Measurements from ENCODE around the gene GCFC2. TPM values are rescaled to one million over a fixed set of nuclear protein-coding genes. Genes with fewer than 3 reads are reported as not detected.

Gene GCFC2
- total RNA-seq, 2 experiments from 2014 or later = 15.7 to 17.1 TPM

GRCh38 chr2:75751360-75751759, 40.6 kb upstream of the GCFC2 start:
- H3K4me1 Mint-ChIP-seq (ENCODE audit: low read depth) = no peaks in the 10 kb centered on the region
- ChIA-PET CTCF (no interaction called here), POLR2A (no interaction called here)
- TF ChIP-seq, protein P1, sequence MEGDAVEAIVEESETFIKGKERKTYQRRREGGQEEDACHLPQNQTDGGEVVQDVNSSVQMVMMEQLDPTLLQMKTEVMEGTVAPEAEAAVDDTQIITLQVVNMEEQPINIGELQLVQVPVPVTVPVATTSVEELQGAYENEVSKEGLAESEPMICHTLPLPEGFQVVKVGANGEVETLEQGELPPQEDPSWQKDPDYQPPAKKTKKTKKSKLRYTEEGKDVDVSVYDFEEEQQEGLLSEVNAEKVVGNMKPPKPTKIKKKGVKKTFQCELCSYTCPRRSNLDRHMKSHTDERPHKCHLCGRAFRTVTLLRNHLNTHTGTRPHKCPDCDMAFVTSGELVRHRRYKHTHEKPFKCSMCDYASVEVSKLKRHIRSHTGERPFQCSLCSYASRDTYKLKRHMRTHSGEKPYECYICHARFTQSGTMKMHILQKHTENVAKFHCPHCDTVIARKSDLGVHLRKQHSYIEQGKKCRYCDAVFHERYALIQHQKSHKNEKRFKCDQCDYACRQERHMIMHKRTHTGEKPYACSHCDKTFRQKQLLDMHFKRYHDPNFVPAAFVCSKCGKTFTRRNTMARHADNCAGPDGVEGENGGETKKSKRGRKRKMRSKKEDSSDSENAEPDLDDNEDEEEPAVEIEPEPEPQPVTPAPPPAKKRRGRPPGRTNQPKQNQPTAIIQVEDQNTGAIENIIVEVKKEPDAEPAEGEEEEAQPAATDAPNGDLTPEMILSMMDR (IDR thresholded peaks at IDR 0.05) = no peak
- H3K4me3 ChIP-seq (ENCODE audit: low read length) = no peak overlapping the region
- no peaks in the 10 kb centered on the region for H3K4me1 ChIP-seq (ENCODE audit: insufficient read depth, low read length)
- H3K27ac ChIP-seq (ENCODE audit: low read depth in 1 of 2, low read length in 2 of 2) = no peak overlapping the region
- H3K36me3 Mint-ChIP-seq (ENCODE audit: low read depth) = no peaks in the 10 kb centered on the region
- no peaks in the 10 kb centered on the region for H3K36me3 ChIP-seq (ENCODE audit: insufficient read depth, low read length)
- no peak overlapping the region for H3K27ac Mint-ChIP-seq
- no peak overlapping the region for H3K4me3 Mint-ChIP-seq
- peaks cover 23% of the 10 kb centered on the region for H3K27me3 Mint-ChIP-seq
- intact Hi-C loops (cut with DNase I, micrococcal nuclease) = no loop called here
- ATAC-seq (ENCODE audit: poor library complexity) = no peak
- no peaks in the 10 kb centered on the region for H3K9me3 ChIP-seq (ENCODE audit: control insufficient read depth in 1 of 2, insufficient read depth in 1 of 2, low read length in 2 of 2)
- H3K9me3 Mint-ChIP-seq = no peaks in the 10 kb centered on the region
- no peak for DNase-seq
- no peaks in the 10 kb centered on the region for H3K27me3 ChIP-seq (ENCODE audit: control insufficient read depth in 1 of 2, insufficient read depth in 2 of 2, low read length in 2 of 2)

- no peak for DNase-seq
- CTCF ChIA-PET = no interaction called here
- intact Hi-C loops (cut with DNase I, micrococcal nuclease) = no loop called here
- ATAC-seq (ENCODE audit: poor library complexity) = no peak
- Histone ChIP-seq H3K4me3 (ENCODE audit: low read length) (no peak overlapping the region), H3K27ac (ENCODE audit: low read depth in 1 of 2, low read length in 2 of 2) (no peak overlapping the region), H3K27me3 (ENCODE audit: control insufficient read depth in 1 of 2, insufficient read depth in 2 of 2, low read length in 2 of 2) (peaks cover 0 to 11% of the 10 kb centered on the region in 2 experiments), H3K4me1 (ENCODE audit: insufficient read depth, low read length) (no peaks in the 10 kb centered on the region), H3K9me3 (ENCODE audit: control insufficient read depth in 1 of 2, insufficient read depth in 1 of 2, low read length in 2 of 2) (peaks cover 0 to 18% of the 10 kb centered on the region in 2 experiments), H3K36me3 (ENCODE audit: insufficient read depth, low read length) (no peaks in the 10 kb centered on the region)
- peaks cover 35% of the 10 kb centered on the region for H3K27me3 Mint-ChIP-seq
- TF ChIP-seq, protein P1 (IDR thresholded peaks at IDR 0.05) = no peak
- peaks cover 7% of the 10 kb centered on the region for H3K9me3 Mint-ChIP-seq
- no peaks in the 10 kb centered on the region for H3K36me3 Mint-ChIP-seq (ENCODE audit: low read depth)
- no peaks in the 10 kb centered on the region for H3K4me1 Mint-ChIP-seq (ENCODE audit: low read depth)
- no peak overlapping the region for H3K27ac Mint-ChIP-seq
- H3K4me3 Mint-ChIP-seq = no peak overlapping the region
- POLR2A ChIA-PET = no interaction called here
These were observed 27.2 kb upstream of the GCFC2 start for GRCh38 chr2:75737961-75738360.

DNA sequence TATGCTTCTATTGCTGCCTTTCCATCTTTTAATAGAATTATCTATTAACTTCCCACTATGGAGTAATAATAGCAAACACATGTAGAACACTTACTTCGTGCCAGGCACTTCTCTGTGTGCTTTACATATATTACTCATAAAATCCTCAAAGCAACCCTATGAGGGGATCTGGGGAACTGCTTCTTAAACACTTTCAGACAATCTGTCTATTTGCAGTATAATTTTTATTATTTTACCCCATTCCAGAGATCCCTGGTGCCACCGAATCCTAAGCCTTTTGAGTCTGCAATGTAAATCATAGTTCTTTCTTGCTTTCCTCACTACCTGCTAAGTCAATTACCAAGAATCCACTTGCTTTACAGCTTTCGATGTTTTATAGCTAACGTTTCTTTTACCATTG, 25.6 kb upstream of the GCFC2 start:
- Histone ChIP-seq H3K36me3 (ENCODE audit: insufficient read depth, low read length) (no peaks in the 10 kb centered on the region), H3K4me1 (ENCODE audit: insufficient read depth, low read length) (no peaks in the 10 kb centered on the region), H3K27ac (ENCODE audit: low read depth in 1 of 2, low read length in 2 of 2) (no peak overlapping the region), H3K4me3 (ENCODE audit: low read length) (no peak overlapping the region), H3K27me3 (ENCODE audit: control insufficient read depth in 1 of 2, insufficient read depth in 2 of 2, low read length in 2 of 2) (peaks cover 0 to 11% of the 10 kb centered on the region in 2 experiments), H3K9me3 (ENCODE audit: control insufficient read depth in 1 of 2, insufficient read depth in 1 of 2, low read length in 2 of 2) (peaks cover 0 to 18% of the 10 kb centered on the region in 2 experiments)
- intact Hi-C loops (cut with DNase I, micrococcal nuclease) = no loop called here
- TF ChIP-seq, protein P1 (IDR thresholded peaks at IDR 0.05) = no peak
- ATAC-seq (ENCODE audit: poor library complexity) = no peak
- Mint-ChIP-seq H3K4me1 (ENCODE audit: low read depth) (no peaks in the 10 kb centered on the region), H3K36me3 (ENCODE audit: low read depth) (no peaks in the 10 kb centered on the region), H3K27me3 (peaks cover 33% of the 10 kb centered on the region), H3K4me3 (no peak overlapping the region), H3K27ac (no peak overlapping the region), H3K9me3 (peaks cover under 1% of the 10 kb centered on the region)
- POLR2A ChIA-PET = no interaction called here
- CTCF ChIA-PET = no interaction called here
- no peak for DNase-seq

All from CD4-positive, alpha-beta T cell (primary cell).